DND-41 (cell line): ENCODE measurements around the gene RAVER2.

Experiments used
- ATAC-seq: fragments of 200-7000 bp; cut with Tn5 transposase; 3 replicates; pipeline ENCODE4 v1.9.1; 2021; ENCODE audit warnings: low read depth; ENCODE audit not compliant: insufficient read depth
- DNase-seq: peaks from one replicate; pipeline ENCODE4 v3.0.0-alpha.2; 2020
- H2AFZ ChIP-seq: 2 replicates; pipeline ENCODE4 v1.6.0; 2012; ENCODE audit warnings: low read depth, low read length
- H3K27ac ChIP-seq: 2 replicates; pipeline ENCODE4 v1.5.1; 2012; ENCODE audit warnings: low read length, inconsistent platforms
- H3K27me3 ChIP-seq: fragments of 200-600 bp; sonication (generic); 2 replicates; pipeline ENCODE4 v1.6.0; 2012; ENCODE audit warnings: low read length, mild to moderate bottlenecking, inconsistent platforms; ENCODE audit not compliant: insufficient read depth, poor library complexity
- H3K36me3 ChIP-seq: 2 replicates; pipeline ENCODE4 v1.5.1; 2012; ENCODE audit warnings: low read length, inconsistent platforms; ENCODE audit not compliant: insufficient read depth
- H3K4me1 ChIP-seq: 2 replicates; pipeline ENCODE4 v1.5.1; 2012; ENCODE audit warnings: mild to moderate bottlenecking, low read length; ENCODE audit not compliant: insufficient read depth
- H3K4me2 ChIP-seq: 2 replicates; pipeline ENCODE4 v1.6.0; 2012; ENCODE audit warnings: mild to moderate bottlenecking, moderate library complexity, low read length, inconsistent platforms; ENCODE audit not compliant: insufficient read depth
- H3K4me3 ChIP-seq, 2 experiments: fragments of 200-600 bp in 1 of 2; shearing (Covaris generic) in 1 of 2; 2 replicates each; pipeline ENCODE4 v1.5.1; 2012 to 2016; ENCODE audit warnings: inconsistent platforms in 2 of 2, low read length in 2 of 2, mild to moderate bottlenecking in 2 of 2, low read depth in 1 of 2, moderate library complexity in 1 of 2
- H3K79me2 ChIP-seq: 2 replicates; pipeline ENCODE4 v1.6.0; 2012; ENCODE audit warnings: low read length, inconsistent platforms; ENCODE audit not compliant: insufficient read depth
- H3K9ac ChIP-seq: 2 replicates; pipeline ENCODE4 v1.6.0; 2012; ENCODE audit warnings: low read depth, mild to moderate bottlenecking, inconsistent platforms, low read length, moderate library complexity
- H3K9me3 ChIP-seq: 2 replicates; pipeline ENCODE4 v1.5.1; 2012; ENCODE audit warnings: low read length, moderate library complexity, mild to moderate bottlenecking, inconsistent platforms; ENCODE audit not compliant: insufficient read depth, severe bottlenecking
- H4K20me1 ChIP-seq: 2 replicates; pipeline ENCODE4 v1.6.0; 2012; ENCODE audit warnings: low read length; ENCODE audit not compliant: insufficient read depth
- EZH2 ChIP-seq: IDR thresholded peaks from 3 replicates; pipeline ENCODE4 v1.6.1; 2012; ENCODE audit warnings: borderline replicate concordance, low read depth, mild to moderate bottlenecking, moderate library complexity, low read length, inconsistent platforms; ENCODE audit not compliant: severe bottlenecking
- TF ChIP-seq, protein P1 (sequence below): IDR thresholded peaks from 2 replicates; pipeline ENCODE4 v1.5.1; 2012; ENCODE audit warnings: borderline replicate concordance, low read length, moderate library complexity, mild to moderate bottlenecking; ENCODE audit not compliant: poor library complexity, severe bottlenecking; ENCODE audit errors: extremely low read depth

RAVER2 gene

DNA sequence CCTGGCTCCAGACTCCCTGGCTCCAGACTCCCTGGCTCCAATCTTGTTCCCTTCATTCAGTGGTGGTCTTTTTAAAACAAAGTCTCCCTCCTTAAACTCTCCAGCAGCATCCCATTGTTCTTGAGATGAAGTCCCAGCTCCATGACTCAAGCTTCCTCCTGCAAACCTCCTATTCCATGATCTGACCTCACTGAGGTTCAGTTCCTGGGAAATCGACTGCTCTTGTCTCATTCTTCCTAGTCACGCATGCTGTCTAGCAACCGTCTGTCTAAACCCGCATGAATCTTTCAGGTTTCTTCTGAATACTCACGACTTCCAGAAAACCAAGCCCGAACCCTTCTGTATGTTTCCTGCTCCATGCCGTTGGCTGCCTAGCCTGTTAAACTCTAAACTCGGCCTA lies 91.9 kb downstream of the RAVER2 start:
- no peak overlapping the region for H3K27ac ChIP-seq
- TF ChIP-seq, protein P1, sequence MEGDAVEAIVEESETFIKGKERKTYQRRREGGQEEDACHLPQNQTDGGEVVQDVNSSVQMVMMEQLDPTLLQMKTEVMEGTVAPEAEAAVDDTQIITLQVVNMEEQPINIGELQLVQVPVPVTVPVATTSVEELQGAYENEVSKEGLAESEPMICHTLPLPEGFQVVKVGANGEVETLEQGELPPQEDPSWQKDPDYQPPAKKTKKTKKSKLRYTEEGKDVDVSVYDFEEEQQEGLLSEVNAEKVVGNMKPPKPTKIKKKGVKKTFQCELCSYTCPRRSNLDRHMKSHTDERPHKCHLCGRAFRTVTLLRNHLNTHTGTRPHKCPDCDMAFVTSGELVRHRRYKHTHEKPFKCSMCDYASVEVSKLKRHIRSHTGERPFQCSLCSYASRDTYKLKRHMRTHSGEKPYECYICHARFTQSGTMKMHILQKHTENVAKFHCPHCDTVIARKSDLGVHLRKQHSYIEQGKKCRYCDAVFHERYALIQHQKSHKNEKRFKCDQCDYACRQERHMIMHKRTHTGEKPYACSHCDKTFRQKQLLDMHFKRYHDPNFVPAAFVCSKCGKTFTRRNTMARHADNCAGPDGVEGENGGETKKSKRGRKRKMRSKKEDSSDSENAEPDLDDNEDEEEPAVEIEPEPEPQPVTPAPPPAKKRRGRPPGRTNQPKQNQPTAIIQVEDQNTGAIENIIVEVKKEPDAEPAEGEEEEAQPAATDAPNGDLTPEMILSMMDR = no peak
- no peak for TF ChIP-seq EZH2
- H3K4me3 ChIP-seq = no peak overlapping the region
- H3K9ac ChIP-seq = no peak overlapping the region
- peaks cover 89% of the 10 kb centered on the region for H3K36me3 ChIP-seq
- DNase-seq (no peak), ATAC-seq (no peak)
- H3K27me3 ChIP-seq = no peaks in the 10 kb centered on the region
- H3K79me2 ChIP-seq = no peaks in the 10 kb centered on the region
- H3K4me1 ChIP-seq = no peaks in the 10 kb centered on the region
- H2AFZ ChIP-seq = no peak overlapping the region
- no peak overlapping the region for H3K4me2 ChIP-seq
- H4K20me1 ChIP-seq = no peaks in the 10 kb centered on the region
- no peaks in the 10 kb centered on the region for H3K9me3 ChIP-seq

DNA sequence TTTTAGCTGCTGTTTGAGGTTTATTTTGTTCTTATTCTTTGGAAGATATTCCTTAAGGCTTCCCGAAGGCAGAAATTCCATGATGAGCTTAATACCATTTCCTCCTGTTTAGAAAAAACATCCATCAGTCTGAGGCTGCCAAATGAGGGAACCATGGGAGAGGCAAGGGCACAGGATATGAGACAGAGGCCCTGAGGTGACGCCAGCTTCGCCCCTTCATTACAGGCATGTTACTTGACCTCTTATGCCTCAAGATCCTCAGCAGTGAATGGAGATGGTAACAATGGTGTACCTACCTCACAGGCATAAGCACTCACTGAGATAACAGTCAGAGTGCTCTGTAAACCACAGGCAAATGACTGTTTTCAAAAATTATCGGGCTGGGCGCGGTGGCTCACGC lies 93.6 kb downstream of the RAVER2 start:
- Histone ChIP-seq H3K9me3 (no peaks in the 10 kb centered on the region), H3K27me3 (no peaks in the 10 kb centered on the region), H3K4me1 (no peaks in the 10 kb centered on the region), H3K4me2 (no peak overlapping the region), H3K36me3 (peaks cover 86% of the 10 kb centered on the region), H4K20me1 (no peaks in the 10 kb centered on the region), H3K27ac (no peak overlapping the region), H2AFZ (no peak overlapping the region), H3K79me2 (no peaks in the 10 kb centered on the region), H3K9ac (no peak overlapping the region), H3K4me3 (no peak overlapping the region)
- DNase-seq (no peak), ATAC-seq (no peak)
- TF ChIP-seq, protein P1 = no peak
- no peak for TF ChIP-seq EZH2

DNA sequence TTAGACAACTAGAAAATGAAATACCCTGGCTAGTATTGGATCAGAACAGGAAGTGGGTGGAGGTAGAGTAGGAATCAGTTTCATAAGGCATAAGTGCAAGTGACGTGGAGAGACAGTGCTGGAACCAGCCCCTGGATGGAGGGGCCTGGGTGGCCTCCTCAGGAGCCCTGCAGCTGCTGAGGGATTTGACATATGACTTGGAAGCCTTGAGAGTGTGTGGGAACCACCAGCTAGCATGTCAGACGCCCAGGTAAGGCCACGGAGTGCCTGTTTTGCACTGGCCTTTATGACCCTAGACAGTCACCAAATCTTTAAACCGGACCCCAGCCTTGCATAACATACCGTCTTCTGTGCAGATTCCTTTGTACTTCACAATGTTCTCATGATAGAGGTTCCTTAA lies 94.4 kb downstream of the RAVER2 start:
- no peaks in the 10 kb centered on the region for H3K79me2 ChIP-seq
- no peak overlapping the region for H3K27ac ChIP-seq
- no peaks in the 10 kb centered on the region for H3K27me3 ChIP-seq
- no peak overlapping the region for H2AFZ ChIP-seq
- peaks cover 86% of the 10 kb centered on the region for H3K36me3 ChIP-seq
- no peaks in the 10 kb centered on the region for H3K4me1 ChIP-seq
- H3K9ac ChIP-seq = no peak overlapping the region
- no peaks in the 10 kb centered on the region for H4K20me1 ChIP-seq
- DNase-seq (no peak), ATAC-seq (no peak)
- H3K4me3 ChIP-seq = no peak overlapping the region
- H3K4me2 ChIP-seq = no peak overlapping the region
- TF ChIP-seq, protein P1 = no peak
- no peak for TF ChIP-seq EZH2
- H3K9me3 ChIP-seq = no peaks in the 10 kb centered on the region
